SK-N-MC (cell line): ENCODE results near the gene TEX19.

Source experiments
- EZH2 ChIP-seq: fragments of 200-600 bp; sonication (generic); IDR thresholded peaks from one replicate; pipeline ENCODE4 v1.6.1; 2017; ENCODE audit warnings: antibody characterized with exemption
- FOXP2 ChIP-seq: optimal IDR thresholded peaks from 2 replicates; pipeline ENCODE3; 2011; ENCODE audit warnings: mild to moderate bottlenecking, moderate library complexity; ENCODE audit not compliant: insufficient read depth; ENCODE audit errors: extremely low read length, control extremely low read depth
- POLR2AphosphoS5 ChIP-seq: IDR thresholded peaks from 2 replicates; pipeline ENCODE4 v1.6.1; 2012; ENCODE audit warnings: mild to moderate bottlenecking, low read depth, low read length, borderline replicate concordance

GRCh38 chr17:82333279-82334171 lies 25.5 kb upstream of the TEX19 start, which contains the start of gene SECTM1:
- TF ChIP-seq EZH2 = no peak
- peak; percentile 43; the same call in 1 of the 2 replicates for TF ChIP-seq POLR2AphosphoS5
- TF ChIP-seq FOXP2 = no peak
